Umbilical cord (tissue), 2 donors: ENCODE measurements around the gene TXNDC8. TPM values are rescaled to one million over a fixed set of nuclear protein-coding genes. Genes with fewer than 3 reads are reported as not detected.
A peak's percentile ranks its signal among the peaks of the same experiment; 100 is the strongest.
"Not testable (repeated sequence)": the region's sequence is repeated elsewhere in the genome, so short reads cannot be mapped to it uniquely, and the experiment has no call there.

Experiments
- DNase-seq: peaks from one replicate; pipeline ENCODE4 v3.0.0-alpha.2; 2015; ENCODE audit warnings: low spot score
- total RNA-seq: library from RNA; depleted of rRNA; stranded (reverse); fragments of >200 nt; gene quantifications from one replicate; pipeline ENCODE4 v1.2.3, GENCODE V29; 2014; ENCODE audit warnings: low replicate concordance; ENCODE audit not compliant: insufficient read depth

The TXNDC8 gene
- 5.1 TPM for total RNA-seq

- DNase-seq: no peak
These were observed at the start of gene TXNDC8 for GRCh38 chr9:110337727-110338126. Gene TXNDC8 (minus strand): TSS chr9:110337863.

- no peak for DNase-seq
These were observed 45.8 kb upstream of the TXNDC8 start for GRCh38 chr9:110383491-110383890.

GRCh38 chr9:110382731-110383130 lies 45.1 kb upstream of the TXNDC8 start:
- no peak for DNase-seq

GRCh38 chr9:110371411-110372007 lies 33.8 kb upstream of the TXNDC8 start:
- DNase-seq: no peak

GRCh38 chr9:110370315-110370714 lies 32.7 kb upstream of the TXNDC8 start:
- peak; percentile 25 for DNase-seq

GRCh38 chr9:110364451-110364850 lies 26.8 kb upstream of the TXNDC8 start:
- DNase-seq: no peak

- DNase-seq: not testable (repeated sequence)
These were observed 21.3 kb upstream of the TXNDC8 start for GRCh38 chr9:110358992-110359391.

GRCh38 chr9:110357505-110357904 lies 19.8 kb upstream of the TXNDC8 start:
- peak; percentile 29 for DNase-seq

- no peak for DNase-seq
These were observed 19.2 kb upstream of the TXNDC8 start for GRCh38 chr9:110356639-110357395.

- no peak for DNase-seq
These were observed 18.2 kb upstream of the TXNDC8 start for GRCh38 chr9:110355911-110356310.

GRCh38 chr9:110351009-110351467 lies 13.4 kb upstream of the TXNDC8 start:
- DNase-seq: peak; percentile 90

- no peak for DNase-seq
These were observed 8.7 kb upstream of the TXNDC8 start for GRCh38 chr9:110346325-110346724.

- no peak for DNase-seq
These were observed 7.2 kb upstream of the TXNDC8 start for GRCh38 chr9:110344821-110345220.

GRCh38 chr9:110343551-110343950 lies 5.9 kb upstream of the TXNDC8 start:
- DNase-seq: no peak

GRCh38 chr9:110340306-110340705 lies 2.6 kb upstream of the TXNDC8 start:
- no peak for DNase-seq

- no peak for DNase-seq
These were observed 480 bp upstream of the TXNDC8 start for GRCh38 chr9:110338143-110338542.

- no peak for DNase-seq
These were observed 1.3 kb downstream of the TXNDC8 start for GRCh38 chr9:110336363-110336762.

GRCh38 chr9:110334871-110335270 lies 2.8 kb downstream of the TXNDC8 start:
- DNase-seq: no peak

GRCh38 chr9:110334183-110334582 lies 3.5 kb downstream of the TXNDC8 start:
- DNase-seq: no peak

GRCh38 chr9:110332766-110333165 lies 4.9 kb downstream of the TXNDC8 start:
- DNase-seq: no peak

GRCh38 chr9:110330484-110331105 lies 7.1 kb downstream of the TXNDC8 start:
- no peak for DNase-seq

- DNase-seq: no peak
These were observed 7.9 kb downstream of the TXNDC8 start for GRCh38 chr9:110329639-110330230.
